Loucy (cell line): Measurements from ENCODE around the gene TOB2.

Source experiments
- H2AFZ ChIP-seq: fragments of 200-600 bp; sonication (generic); 2 replicates; pipeline ENCODE4 v1.6.0; 2016; ENCODE audit warnings: antibody characterized with exemption, mild to moderate bottlenecking, low read length, moderate library complexity
- H3F3A ChIP-seq: fragments of 200-600 bp; 2 replicates; pipeline ENCODE4 v1.6.0; 2016; ENCODE audit warnings: antibody characterized with exemption, low read depth, mild to moderate bottlenecking
- H3K27me3 ChIP-seq: fragments of 200-600 bp; sonication (generic); 2 replicates; pipeline ENCODE4 v1.6.1; 2014; ENCODE audit warnings: low read length, mild to moderate bottlenecking; ENCODE audit not compliant: insufficient read depth, poor library complexity, severe bottlenecking
- H3K36me3 ChIP-seq: fragments of 200-600 bp; sonication (generic); 2 replicates; pipeline ENCODE4 v1.6.1; 2016; ENCODE audit warnings: low read length; ENCODE audit not compliant: insufficient read depth
- H3K4me1 ChIP-seq: fragments of 200-600 bp; sonication (generic); 2 replicates; pipeline ENCODE4 v1.5.1; 2014; ENCODE audit warnings: low read length, mild to moderate bottlenecking; ENCODE audit not compliant: insufficient read depth, poor library complexity, severe bottlenecking
- H3K4me2 ChIP-seq: fragments of 200-600 bp; sonication (generic); 2 replicates; pipeline ENCODE4 v1.6.0; 2014; ENCODE audit warnings: antibody characterized with exemption, low read length, low read depth, mild to moderate bottlenecking; ENCODE audit not compliant: poor library complexity, severe bottlenecking
- H3K4me3 ChIP-seq: fragments of 200-600 bp; sonication (generic); 2 replicates; pipeline ENCODE4 v1.5.1; 2014; ENCODE audit warnings: low read length, mild to moderate bottlenecking, mixed read lengths; ENCODE audit not compliant: poor library complexity, severe bottlenecking
- H3K79me2 ChIP-seq: fragments of 200-600 bp; sonication (generic); 2 replicates; pipeline ENCODE4 v1.6.1; 2014; ENCODE audit warnings: low read length; ENCODE audit not compliant: insufficient read depth
- H3K9ac ChIP-seq: fragments of 200-600 bp; sonication (generic); 2 replicates; pipeline ENCODE4 v1.6.0; 2014; ENCODE audit warnings: mild to moderate bottlenecking, low read depth, low read length, moderate library complexity; ENCODE audit not compliant: poor library complexity, severe bottlenecking
- H3K9me2 ChIP-seq: fragments of 200-600 bp; sonication (generic); replicated peaks from 2 replicates; pipeline ENCODE4 v1.6.1; 2016; ENCODE audit warnings: low read depth, low read length, mixed read lengths
- H3K9me3 ChIP-seq: fragments of 200-600 bp; sonication (generic); 2 replicates; pipeline ENCODE4 v1.6.1; 2014; ENCODE audit warnings: mild to moderate bottlenecking, antibody characterized with exemption, low read length, low read depth; ENCODE audit not compliant: insufficient read depth
- H4K20me1 ChIP-seq: fragments of 200-600 bp; sonication (generic); 2 replicates; pipeline ENCODE4 v1.6.0; 2014; ENCODE audit warnings: antibody characterized with exemption, low read length, mild to moderate bottlenecking; ENCODE audit not compliant: insufficient read depth, poor library complexity, severe bottlenecking
- EZH2phosphoT487 ChIP-seq: fragments of 200-600 bp; IDR thresholded peaks from 2 replicates; pipeline ENCODE4 v1.6.1; 2018; ENCODE audit warnings: antibody characterized with exemption, mild to moderate bottlenecking, moderate library complexity, borderline replicate concordance
- TF ChIP-seq, protein P1 (sequence below): fragments of 200-600 bp; sonication (generic); conservative IDR thresholded peaks from 2 replicates; pipeline ENCODE4 v1.5.1; 2014; ENCODE audit warnings: mild to moderate bottlenecking, antibody characterized with exemption, low read length

Gene TOB2

GRCh38 chr22:41425660-41426365, 20.8 kb downstream of the TOB2 start:
- Histone ChIP-seq H3K9me2 (no peaks in the 10 kb centered on the region), H3K4me1 (peaks cover 3% of the 10 kb centered on the region), H3F3A (no peaks in the 10 kb centered on the region), H3K9me3 (no peaks in the 10 kb centered on the region), H3K4me3 (no peak overlapping the region), H3K4me2 (no peak overlapping the region), H2AFZ (no peak overlapping the region), H3K36me3 (no peaks in the 10 kb centered on the region), H3K27me3 (no peaks in the 10 kb centered on the region), H3K9ac (no peak overlapping the region), H3K79me2 (no peaks in the 10 kb centered on the region), H4K20me1 (no peaks in the 10 kb centered on the region)
- TF ChIP-seq, protein P1, sequence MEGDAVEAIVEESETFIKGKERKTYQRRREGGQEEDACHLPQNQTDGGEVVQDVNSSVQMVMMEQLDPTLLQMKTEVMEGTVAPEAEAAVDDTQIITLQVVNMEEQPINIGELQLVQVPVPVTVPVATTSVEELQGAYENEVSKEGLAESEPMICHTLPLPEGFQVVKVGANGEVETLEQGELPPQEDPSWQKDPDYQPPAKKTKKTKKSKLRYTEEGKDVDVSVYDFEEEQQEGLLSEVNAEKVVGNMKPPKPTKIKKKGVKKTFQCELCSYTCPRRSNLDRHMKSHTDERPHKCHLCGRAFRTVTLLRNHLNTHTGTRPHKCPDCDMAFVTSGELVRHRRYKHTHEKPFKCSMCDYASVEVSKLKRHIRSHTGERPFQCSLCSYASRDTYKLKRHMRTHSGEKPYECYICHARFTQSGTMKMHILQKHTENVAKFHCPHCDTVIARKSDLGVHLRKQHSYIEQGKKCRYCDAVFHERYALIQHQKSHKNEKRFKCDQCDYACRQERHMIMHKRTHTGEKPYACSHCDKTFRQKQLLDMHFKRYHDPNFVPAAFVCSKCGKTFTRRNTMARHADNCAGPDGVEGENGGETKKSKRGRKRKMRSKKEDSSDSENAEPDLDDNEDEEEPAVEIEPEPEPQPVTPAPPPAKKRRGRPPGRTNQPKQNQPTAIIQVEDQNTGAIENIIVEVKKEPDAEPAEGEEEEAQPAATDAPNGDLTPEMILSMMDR: no peak
- TF ChIP-seq EZH2phosphoT487: no peak

DNA sequence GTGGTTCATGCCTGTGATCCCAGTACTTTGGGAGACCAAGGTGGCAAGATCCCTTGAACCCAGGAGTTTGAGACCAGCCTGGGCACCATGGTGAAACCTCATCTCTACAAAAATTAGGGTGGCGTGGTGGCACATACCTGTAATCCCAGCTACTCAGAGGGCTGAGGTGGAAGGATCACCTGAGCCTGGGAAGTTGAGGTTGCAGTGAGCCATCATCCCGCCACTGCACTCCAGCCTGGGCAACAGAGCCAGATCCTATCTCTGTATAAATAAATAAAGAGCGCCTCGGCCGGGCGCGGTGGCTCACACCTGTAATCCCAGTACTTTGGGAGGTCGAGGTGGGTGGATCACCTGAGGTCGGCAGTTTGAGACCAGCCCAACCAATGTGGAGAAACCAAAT, 27.9 kb downstream of the TOB2 start:
- Histone ChIP-seq H3K79me2 (peaks cover 22% of the 10 kb centered on the region), H3F3A (no peaks in the 10 kb centered on the region), H3K9ac (no peak overlapping the region), H3K9me3 (no peaks in the 10 kb centered on the region), H3K4me2 (no peak overlapping the region), H3K4me3 (no peak overlapping the region), H3K27me3 (no peaks in the 10 kb centered on the region), H2AFZ (no peak overlapping the region), H3K4me1 (peaks cover 3% of the 10 kb centered on the region), H3K9me2 (no peaks in the 10 kb centered on the region), H3K36me3 (no peaks in the 10 kb centered on the region), H4K20me1 (peaks cover 7% of the 10 kb centered on the region)
- TF ChIP-seq, protein P1: no peak
- no peak for TF ChIP-seq EZH2phosphoT487

DNA sequence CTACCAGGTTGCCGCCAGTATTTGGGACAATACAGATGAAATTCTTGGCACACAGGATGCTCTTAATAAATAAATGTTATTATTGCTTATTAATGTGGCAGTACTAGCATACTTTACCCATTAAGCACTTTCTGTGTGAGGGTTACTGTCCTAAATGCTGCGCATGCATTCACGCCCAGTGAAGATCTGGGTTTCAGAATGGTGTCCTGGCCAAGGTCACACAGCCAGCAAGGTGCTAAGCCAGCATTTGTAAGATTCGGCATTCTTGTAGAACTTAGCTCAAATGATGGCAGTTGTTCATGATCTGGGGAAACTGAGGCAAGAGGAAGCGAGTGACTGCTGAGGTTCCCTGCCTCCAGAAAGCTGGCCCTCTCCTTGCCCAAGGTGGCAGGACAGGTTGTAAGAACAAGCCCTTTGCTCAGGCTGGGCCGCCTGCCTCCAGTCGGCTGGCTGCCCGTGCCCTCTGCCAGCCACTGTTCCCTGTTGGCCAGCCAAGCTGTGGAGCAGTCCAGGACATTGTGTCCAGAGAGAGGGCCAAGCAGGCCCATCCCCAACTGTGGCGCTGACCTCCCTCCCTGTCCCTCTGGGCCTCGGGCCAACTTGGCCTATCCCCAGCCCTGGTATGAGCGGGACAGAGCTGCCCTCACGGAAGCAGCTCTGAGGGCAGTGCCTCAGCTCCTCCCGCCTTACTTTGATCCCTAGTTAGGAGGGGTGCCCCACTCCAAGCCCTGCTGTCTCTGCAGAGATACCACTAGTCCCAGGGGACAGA, 28.8 kb downstream of the TOB2 start:
- no peaks in the 10 kb centered on the region for H3K9me2 ChIP-seq
- H3K9me3 ChIP-seq: no peaks in the 10 kb centered on the region
- H3K4me3 ChIP-seq: no peak overlapping the region
- H3F3A ChIP-seq: no peaks in the 10 kb centered on the region
- peaks cover 7% of the 10 kb centered on the region for H3K4me1 ChIP-seq
- no peak overlapping the region for H2AFZ ChIP-seq
- H3K9ac ChIP-seq: no peak overlapping the region
- H4K20me1 ChIP-seq: peaks cover 7% of the 10 kb centered on the region
- TF ChIP-seq EZH2phosphoT487: no peak
- TF ChIP-seq, protein P1: no peak
- no peaks in the 10 kb centered on the region for H3K27me3 ChIP-seq
- H3K79me2 ChIP-seq: peaks cover 24% of the 10 kb centered on the region
- H3K4me2 ChIP-seq: no peak overlapping the region
- no peaks in the 10 kb centered on the region for H3K36me3 ChIP-seq
